Midbrain (tissue), 1 donor: ENCODE measurements around the gene KCNMA1.
"Not testable (repeated sequence)": the region's sequence is repeated elsewhere in the genome, so short reads cannot be mapped to it uniquely, and the experiment has no call there.

Experiments
- DNase-seq: peaks from one replicate; lab custom pipeline; 2025; lab: John Stamatoyannopoulos, UW

The KCNMA1 gene

DNA sequence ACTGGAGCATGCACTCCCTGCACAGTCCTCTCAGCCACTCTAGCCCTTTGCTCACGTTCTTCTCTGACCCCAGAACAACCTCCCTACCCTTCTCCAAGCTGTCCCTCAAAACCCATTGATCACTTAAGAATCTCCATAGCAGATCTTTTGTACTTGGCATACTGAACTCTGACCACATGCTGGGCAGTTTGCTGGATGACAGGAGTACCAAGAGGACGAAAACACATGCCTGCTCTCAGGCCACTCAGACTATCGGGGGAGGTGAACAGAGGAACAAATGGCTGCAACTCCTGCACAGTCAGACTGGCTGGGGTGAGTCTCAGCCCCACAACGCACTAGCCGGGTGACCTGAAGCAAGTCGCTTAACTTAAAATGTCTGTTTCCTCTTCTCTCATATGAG lies 52.7 kb downstream of the KCNMA1 start:
- DNase-seq = no peak

DNA sequence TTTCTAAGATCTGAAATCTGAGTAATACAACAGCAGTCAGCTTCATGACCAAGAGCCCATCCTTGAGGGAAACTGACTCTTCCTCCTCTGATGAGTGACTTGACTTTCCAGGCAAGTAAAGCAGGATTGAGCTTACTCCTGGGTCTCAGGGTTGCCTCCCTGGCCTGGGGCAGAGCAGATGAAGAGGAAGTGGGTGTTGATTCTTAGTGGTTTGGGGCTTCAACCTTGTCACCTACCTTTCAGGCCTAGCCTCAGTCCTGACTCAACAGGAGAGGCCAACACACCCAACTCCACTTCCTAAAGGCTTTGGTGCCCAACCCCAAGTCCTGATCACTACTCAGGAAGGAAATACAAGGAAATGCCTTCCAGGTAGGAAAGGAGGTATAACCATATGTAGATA lies 54.1 kb downstream of the KCNMA1 start:
- DNase-seq = no peak

DNA sequence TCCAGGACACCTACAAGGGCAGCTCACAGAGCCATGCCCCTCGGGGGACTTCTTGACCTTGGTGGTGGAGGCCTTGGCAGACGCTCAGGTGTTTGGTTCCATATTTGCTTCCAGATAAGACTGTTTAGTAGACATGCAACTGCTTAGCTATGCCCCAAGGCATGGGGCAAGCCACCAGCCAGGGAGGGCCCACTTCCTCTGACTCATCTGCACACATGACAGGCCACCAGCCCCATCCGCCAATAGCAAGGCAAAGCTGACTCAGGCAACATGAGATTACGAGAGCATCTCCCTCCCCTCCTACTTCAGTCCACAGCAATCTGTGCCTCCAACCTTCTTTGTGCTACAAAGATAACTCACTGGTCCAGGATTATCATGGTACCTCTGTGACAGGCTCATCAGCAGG lies 54.9 kb downstream of the KCNMA1 start:
- no peak for DNase-seq

DNA sequence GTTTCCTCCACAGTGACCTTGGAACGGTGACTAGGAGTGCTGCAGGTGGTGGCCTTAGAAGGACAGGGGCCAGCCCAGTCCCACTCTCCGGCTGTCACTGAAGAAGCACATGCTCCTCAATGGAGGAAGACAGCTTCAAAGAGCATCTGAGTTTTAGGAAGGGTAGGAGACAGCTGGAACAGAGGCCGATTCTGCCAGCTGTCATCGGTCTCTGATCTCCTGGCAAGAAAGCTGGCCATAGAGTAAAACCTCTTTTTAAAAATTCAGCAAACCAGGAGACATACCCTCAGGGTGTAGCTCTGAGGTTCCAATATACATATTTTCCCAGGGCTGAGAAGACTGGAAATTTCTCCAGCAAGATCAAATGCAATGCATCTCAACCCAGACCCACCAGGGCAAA lies 55.9 kb downstream of the KCNMA1 start:
- DNase-seq = no peak

DNA sequence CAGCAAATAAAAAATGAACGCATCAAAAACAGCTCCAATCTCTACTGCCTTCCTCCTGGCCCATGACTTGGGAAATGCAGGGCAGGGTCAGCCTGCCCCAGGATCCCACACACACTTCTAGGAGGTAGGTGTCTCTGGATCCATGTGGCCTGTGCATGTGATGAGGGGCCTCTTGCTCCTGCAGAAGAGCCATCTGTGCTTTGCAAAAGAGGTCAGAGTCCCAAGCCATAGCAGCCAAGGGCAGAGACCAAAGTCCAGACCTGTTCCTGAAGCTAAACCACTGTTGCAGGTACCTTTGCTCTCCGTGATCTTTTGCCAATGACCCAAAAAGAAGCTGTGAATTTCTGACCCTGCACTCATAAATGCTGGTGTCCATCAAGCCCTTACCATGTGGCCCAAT lies 57.1 kb downstream of the KCNMA1 start:
- no peak for DNase-seq

DNA sequence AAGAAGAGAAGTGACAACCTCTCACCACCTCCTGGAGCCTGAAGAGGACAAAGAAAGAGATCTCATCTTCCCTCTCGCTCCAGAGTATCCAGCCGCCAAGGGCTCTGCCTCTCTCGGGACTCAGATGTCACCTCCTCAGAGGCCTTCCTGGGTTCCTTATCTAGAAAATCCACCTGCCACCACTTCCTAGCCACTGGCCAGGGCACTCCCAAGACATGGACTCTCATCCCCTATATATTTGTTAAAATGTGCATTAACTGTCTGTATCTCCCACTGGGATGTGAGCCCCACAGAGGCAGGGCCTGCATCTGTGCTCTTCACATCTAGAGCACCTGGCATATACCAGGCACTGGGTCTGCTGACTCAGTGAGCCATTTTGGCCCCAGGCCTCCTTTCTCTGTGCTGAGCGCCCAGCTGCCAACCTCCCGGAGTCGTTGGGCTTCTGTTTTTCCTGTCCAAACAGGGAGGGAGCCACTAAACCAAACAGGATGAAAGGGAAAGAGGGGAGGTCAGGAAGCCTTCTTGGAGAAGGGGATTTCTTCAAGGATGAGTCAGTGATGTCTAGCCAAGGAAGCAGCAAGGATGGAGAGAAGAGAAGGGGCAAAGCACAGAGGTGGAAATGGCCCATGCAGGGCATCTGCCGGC lies 58.9 kb downstream of the KCNMA1 start:
- no peak for DNase-seq

DNA sequence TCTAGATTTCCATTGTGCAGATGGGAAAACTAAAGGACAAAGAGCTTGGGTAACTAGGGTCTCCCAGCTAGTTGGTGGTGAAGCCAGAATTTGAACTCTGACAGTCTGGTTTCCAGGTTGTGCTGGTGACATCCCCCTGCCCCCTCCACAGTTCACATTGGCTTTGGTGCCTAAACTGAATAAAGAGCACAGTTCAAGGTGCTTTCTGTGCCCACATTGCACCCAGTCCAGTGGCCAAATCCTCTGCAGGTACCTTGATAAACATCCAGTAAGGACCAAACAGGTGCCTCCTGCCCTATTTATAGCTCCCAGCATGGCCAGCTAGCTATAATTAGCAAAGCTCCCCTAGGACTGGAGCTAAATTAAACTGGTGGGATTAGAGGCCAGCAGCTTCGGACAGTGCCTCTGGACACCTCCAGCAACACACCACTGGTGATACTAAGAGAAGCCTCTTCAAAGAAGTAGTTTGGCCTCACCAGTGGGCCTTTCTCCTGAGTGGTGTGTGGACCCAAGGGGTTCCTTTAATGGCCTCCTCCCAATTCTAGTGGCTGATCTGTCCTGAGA lies 59.9 kb downstream of the KCNMA1 start:
- no peak for DNase-seq

DNA sequence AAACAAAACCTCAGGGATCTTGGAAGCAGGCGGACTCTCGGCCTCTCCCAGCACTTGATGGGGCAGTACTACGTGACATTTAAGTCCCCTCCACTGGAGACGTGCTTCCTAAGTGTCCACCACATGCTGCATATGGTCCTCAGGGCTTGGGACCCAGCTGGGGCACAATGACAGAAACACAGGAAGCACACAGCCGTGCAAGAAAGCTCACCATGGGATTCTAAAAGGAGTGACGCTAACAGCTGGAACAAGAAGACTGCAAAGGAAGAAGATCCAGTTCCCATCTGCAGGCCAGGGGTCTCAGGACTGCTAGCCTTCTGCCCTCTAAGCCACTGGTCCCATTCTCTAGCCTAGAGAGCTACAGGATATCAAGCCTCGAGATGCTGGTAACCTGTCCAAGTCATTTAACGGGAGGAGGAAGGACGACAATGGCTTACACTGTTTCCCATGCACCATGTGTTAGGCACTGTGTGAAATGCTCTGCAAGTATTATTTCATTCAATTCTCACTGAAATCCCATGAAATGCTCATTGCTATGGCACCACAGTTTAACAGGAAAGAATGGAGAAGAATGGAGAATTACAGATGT lies 61.1 kb downstream of the KCNMA1 start:
- no peak for DNase-seq

DNA sequence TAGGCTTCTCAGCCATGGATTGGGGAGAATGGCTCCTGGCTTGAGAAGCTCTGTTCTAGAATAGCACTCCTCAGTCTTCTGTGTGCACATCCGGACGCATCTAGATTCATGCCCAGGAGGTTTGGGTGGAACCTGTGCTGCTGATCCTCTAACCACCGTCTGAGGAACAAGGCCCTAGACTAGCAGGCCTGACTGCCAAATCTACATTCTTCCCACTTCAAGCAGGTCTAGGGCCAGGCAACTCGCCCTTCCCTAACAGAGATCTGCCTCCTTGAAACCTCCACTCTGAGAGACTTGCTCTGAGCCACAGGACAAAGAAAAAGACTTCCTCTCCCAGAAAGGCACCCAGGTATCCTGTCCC lies 61.6 kb downstream of the KCNMA1 start:
- DNase-seq = no peak

DNA sequence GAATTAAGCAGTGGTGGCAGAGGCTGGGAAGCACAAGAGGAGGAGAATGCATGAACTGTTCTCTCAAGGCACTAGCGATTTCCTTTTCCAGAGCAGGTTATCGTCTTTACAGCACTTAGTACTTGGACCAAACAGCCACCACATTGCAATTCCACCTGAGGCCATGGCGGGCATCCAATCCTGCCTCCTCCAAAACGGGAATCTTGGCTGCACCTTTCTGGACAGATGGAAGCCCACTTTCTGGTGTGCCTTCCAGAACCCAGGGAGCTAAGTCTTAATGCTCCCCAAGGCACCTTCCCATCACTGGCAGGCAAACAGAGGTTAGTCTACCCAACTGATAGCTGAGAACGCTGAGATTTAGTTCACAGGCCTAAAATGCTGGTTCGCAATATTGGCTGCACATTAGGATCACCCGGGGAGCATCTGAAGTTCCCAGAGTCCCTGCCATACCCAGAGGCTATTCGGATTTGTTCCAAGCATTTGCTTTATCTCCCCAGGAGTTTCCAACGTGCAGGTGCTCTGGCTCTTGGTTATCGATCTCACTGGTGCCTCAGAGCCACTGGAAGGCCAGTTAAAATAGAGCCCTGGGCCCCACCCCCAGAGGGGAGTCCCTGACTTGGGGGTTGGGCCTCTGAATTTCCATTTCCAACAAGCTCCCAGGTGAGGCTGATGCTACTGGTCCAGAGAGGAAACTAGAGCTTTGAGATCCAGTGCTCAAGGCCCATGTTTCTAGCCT lies 62.2 kb downstream of the KCNMA1 start:
- no peak for DNase-seq

DNA sequence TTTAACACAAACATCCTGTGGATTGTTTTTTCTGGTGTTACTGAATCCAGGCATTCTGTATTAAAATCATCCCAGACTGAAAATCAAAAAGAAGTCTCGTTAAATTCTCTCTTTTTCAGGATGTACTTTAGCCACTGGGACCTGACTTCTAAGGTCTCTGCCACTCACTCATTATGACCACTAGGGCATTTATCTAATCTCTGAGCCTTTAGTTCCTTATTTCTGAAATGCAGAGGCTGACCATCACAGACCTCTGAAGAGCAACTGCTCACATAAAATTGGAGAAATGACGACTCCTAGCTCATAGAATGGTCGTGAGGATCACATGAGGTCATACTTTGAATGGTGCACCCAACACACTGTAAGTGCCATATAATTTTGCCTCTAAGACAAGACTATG lies 63.2 kb downstream of the KCNMA1 start:
- no peak for DNase-seq

DNA sequence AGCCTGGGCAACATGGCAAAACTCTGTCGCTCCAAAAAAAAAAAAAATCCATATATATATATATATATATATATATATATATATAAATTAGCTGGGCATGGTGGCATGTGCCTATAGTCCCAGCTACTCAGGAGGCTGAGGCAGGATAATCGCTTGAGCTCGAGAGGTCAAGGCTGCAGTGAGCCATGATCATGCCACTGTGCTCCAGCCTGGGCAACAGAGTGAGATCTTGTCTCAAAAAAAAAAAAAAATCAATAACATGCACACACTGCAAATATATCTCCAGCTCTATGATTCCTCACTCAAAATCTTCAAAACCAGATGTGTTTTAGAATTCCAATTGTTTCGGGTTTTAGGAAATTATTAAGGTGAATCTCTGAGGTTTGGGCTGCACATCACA lies 65.1 kb downstream of the KCNMA1 start:
- not testable (repeated sequence) for DNase-seq

DNA sequence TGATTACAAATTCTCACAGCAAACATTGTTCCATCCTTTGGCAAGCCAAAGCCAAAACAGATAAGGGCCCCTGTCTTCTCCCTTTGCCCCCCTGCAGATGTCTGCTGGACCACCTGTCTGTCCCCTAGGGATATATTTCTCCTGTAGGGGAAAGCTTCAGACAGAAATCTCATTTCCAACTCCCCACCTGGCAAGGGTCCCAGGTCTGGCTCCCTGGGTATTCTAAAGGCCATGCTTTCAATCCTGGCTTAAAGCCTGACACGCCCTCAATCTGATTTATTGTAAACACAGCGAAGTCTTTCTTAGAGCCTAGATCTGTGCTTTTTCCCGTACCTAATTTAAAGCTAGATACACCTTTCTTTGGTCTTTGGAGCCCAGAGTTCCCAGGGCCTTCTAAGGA lies 66.1 kb downstream of the KCNMA1 start:
- DNase-seq = no peak

DNA sequence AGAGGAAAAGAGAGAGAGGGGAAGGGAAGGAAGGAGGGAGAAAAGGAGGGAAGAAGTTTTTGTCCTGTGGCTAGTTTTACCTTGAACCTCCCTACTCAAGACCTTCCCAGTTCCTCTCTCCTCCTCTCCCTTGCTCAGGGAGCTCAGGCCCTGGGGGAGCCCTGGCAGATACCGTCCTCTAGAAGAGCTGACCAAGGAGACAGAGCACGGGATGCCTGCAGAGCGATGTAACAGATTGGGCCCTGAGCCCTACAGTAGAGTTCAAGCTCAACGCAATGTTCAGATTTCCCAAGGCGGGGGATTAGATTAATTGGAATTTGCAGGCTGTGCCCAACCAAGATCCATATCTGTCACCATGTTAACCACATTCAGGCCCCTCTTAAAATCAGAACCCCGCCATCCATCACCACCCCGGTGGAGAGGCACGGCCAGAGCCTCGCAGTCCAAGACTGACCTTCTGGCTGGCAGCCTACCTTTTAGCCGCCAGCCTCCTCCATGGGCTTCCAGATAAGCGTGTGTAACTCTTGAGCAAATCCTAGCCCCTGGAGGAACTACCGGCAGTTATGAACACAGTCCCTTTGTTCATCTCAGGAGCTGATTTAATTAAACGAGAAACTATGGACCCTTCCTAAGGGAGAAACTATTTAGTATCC lies 70.6 kb downstream of the KCNMA1 start:
- DNase-seq = no peak

DNA sequence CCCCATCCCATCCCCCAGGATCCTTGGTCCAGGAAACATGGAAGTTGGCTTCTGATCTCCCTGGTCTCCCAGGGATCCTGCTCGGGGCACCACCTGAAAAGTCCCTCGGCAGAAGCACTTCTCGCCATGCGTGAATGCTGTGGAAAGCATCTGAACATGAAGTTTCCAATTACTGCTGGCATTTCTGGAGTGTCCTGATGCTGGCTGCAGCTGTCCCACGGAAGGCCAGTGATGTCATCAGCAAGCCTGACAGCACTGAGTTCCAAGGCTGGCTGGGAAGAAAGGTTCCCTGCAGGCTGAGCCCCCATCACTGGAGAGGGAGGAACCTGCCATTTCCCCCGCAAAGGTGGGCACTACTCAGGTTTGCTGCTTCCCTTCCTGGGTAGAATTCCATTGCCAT lies 71.4 kb downstream of the KCNMA1 start:
- DNase-seq = no peak

DNA sequence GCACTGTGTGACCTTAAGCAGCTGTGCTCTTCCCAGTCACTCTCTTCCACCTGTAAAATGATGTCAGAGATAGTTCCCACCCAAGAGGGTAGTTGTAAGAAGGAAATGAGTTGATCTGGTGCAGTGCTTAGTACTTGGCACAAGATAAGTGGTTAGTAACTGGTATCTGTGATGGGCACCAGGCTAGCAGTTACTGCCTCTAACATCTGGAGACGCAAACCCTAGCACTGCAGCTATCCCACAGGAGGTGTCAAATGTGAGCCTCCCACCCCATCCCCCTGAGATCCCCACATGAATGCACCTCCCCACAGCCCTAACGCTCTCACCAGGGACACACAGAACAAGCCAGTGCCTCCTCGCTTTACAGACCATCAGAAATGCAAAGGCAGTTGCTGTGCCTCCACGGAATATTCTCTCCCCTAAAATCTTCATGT lies 72.0 kb downstream of the KCNMA1 start:
- no peak for DNase-seq

DNA sequence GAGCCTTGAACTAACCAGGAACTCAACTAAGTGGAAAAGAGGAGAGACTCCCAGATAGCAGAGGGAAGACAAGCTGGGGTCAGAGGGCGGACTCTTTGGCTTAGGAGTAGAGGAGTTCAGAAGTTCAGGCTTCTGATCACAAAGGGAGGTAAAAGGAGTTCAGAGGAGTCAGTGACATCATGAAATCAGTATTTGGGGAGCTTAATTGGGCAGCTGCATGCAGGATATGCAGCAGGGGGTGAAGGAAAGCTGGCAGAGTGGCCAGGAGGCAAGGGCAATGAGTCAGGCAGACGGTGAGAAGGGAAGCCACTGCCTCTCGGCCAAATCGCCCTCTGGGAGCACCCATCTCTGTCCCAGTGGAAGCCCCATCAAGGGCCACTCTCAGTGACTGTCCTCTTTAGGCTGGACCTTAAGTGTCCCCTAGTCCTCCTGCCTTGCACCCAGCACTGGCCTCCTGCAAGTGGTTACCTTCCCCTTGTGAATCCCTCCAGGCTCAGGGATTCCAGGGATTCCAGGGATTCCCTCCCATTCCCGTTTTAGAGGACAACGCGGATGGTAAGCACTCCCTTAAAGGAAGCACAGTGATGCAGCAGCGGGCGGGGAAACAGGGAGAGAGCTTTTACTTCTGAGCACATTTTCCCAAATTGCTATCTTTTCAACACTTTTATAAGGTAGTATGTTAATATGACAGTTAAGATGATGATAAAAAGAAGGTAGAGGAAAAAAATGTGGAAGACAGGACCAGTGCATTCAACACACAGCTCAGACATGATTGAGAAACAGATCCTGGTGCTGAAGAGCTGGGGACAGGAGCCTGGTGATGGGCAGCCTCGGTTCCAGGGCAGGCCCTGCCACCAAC lies 72.6 kb downstream of the KCNMA1 start:
- no peak for DNase-seq

DNA sequence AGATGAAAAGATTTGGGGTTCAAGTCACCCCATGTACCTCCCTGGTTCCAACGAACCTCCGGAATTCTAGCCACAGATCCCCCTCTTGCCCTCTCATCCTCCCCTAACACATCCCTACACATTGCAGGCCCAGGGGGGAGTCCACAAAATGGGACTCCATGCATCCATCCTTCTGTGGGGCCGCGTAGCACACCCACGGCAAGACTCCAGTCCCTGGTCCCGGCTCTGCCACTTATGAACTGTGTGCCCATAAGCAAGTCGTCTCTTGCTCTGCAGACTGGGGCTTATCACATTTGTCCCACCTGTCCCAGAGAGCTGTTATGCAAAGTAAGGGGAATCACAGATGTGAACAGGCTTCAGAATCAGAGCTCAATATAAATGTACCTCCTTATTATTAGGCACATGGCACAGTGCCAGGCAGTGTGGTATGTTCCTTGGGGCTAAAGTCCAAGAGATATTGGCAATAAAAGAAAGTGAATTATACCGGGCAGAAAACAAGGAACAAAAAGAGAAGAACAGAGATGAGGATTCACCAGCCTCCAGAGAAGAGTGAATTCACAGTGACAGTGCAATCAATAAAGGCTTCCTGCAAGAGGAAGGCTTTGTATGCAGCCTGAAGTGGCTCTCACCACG lies 73.9 kb downstream of the KCNMA1 start:
- no peak for DNase-seq

DNA sequence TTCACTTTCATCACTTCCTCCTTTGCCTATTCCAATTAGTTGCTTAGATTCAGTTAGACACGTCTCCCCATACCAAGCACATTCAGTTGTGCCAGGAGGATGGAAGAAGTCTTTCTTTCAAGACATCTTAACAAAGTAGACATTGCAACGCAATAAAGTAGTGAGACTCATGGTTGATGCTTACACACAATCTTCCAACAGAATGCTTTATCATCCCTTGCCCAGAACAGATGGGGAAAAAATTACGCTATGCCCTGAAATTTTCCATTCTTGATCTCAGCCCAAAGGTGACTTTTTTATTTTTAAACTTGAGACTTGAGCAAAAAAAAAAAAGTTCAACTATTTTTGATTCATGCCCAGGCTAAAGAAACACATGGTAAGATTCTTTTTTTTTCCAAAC lies 74.9 kb downstream of the KCNMA1 start:
- no peak for DNase-seq

DNA sequence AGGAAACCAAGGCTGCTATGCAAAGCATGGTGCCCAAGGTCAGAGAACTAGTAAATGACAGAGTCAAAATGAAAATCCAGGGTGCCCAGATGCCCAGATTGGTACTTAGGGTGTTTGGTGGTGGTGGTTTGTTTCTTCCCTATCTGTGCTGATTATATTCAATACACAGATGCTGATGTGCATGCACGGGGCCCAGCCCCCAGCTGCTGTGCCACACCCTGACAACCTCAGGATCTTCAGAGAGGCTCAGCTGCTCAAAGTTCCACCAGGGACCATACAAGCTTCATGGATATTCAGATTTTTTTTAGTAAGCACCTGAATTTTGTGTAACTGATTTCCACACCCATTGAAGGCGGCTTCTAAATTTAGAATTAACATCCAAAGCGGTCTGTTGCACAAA lies 75.6 kb downstream of the KCNMA1 start:
- no peak for DNase-seq

DNA sequence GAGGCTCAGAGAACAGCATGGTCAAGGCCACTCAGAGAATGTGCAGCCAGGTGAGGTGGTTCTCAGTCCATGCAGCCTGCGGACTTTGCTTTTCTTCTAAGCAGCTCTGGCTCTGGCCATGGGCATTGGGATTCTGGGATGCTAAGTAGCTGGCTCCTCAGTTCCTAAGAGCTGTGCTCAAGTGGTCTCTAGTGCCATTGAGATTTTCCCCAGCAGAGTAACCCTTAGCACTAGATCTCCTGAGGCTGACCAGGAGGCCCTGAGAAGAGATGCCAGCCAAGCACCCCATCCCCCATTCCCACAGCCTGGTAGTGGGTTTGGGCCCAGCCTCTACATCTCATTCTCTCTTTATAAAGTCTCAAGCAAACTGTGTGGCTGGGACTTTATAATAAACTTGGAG lies 77.1 kb downstream of the KCNMA1 start:
- DNase-seq = no peak
